H1 (cell line): ENCODE data around the gene PTBP1. TPM values are rescaled to one million over a fixed set of nuclear protein-coding genes. Genes with fewer than 3 reads are reported as not detected.

Experiments
- CTCF ChIA-PET: fragments of 300-600 bp; sonication (Branson Sonifier 250); formaldehyde crosslinking; loops from one replicate; lab custom pipeline; 2021; ENCODE audit not compliant: partially characterized antibody; lab: Charles Lee
- POLR2A ChIA-PET: fragments of 300-600 bp; sonication (Branson Sonifier 250); formaldehyde crosslinking; loops from one replicate; lab custom pipeline; 2021; ENCODE audit warnings: inconsistent platforms; ENCODE audit not compliant: partially characterized antibody; lab: Charles Lee
- DNase-seq, 2 experiments: peaks; one replicate each; pipeline versions ENCODE4 v3.0.0 to v3.0.0-alpha.2; 2010 to 2022; ENCODE audit warnings: low spot score in 2 of 2, low read depth in 1 of 2, mixed read lengths in 1 of 2
- FAIRE-seq: peaks from 2 replicates; lab custom pipeline; 2011; peaks lifted over from hg19 to GRCh38; lab: Jason Lieb, UNC
- H2AFZ ChIP-seq: 2 replicates; pipeline ENCODE4 v1.8.1; 2012; ENCODE audit warnings: low read length, inconsistent platforms
- H2AK5ac ChIP-seq: 2 replicates; pipeline ENCODE4 v1.6.1; 2013; ENCODE audit warnings: low read depth, low read length
- H2BK120ac ChIP-seq: replicated peaks from 2 replicates; pipeline ENCODE3; 2013; ENCODE audit warnings: low read depth, low read length, inconsistent platforms
- H2BK12ac ChIP-seq: 2 replicates; pipeline ENCODE4 v1.6.1; 2013; ENCODE audit warnings: low read depth, low read length
- H2BK15ac ChIP-seq: 2 replicates; pipeline ENCODE4 v1.6.1; 2013; ENCODE audit warnings: low read length
- H2BK20ac ChIP-seq: 2 replicates; pipeline ENCODE4 v1.6.1; 2013; ENCODE audit warnings: low read length
- H2BK5ac ChIP-seq: 2 replicates; pipeline ENCODE4 v1.6.1; 2013; ENCODE audit warnings: low read depth, low read length
- H3K14ac ChIP-seq: 2 replicates; pipeline ENCODE4 v1.6.1; 2013; ENCODE audit warnings: inconsistent platforms; ENCODE audit not compliant: insufficient read length
- H3K18ac ChIP-seq: 2 replicates; pipeline ENCODE4 v1.6.1; 2013; ENCODE audit warnings: low read length; ENCODE audit errors: extremely low read depth
- H3K23ac ChIP-seq: 2 replicates; pipeline ENCODE4 v1.6.1; 2013; ENCODE audit warnings: inconsistent platforms; ENCODE audit not compliant: insufficient read length
- H3K23me2 ChIP-seq: 2 replicates; pipeline ENCODE4 v1.6.1; 2013; ENCODE audit warnings: low read depth, low read length
- H3K27ac ChIP-seq: 2 replicates; pipeline ENCODE4 v1.6.1; 2011; ENCODE audit warnings: low read depth, low read length, inconsistent platforms
- H3K27me3 ChIP-seq, 4 experiments: replicated peaks in 1 of 4; 1 replicate in 1 of 4; 2 replicates in 3 of 4; pipeline versions ENCODE4 v1.6.1 to v1.8.1; 2011 to 2013; ENCODE audit warnings: low read length in 3 of 4, mild to moderate bottlenecking in 3 of 4, inconsistent platforms in 2 of 4, mixed read lengths in 2 of 4, moderate library complexity in 1 of 4; ENCODE audit not compliant: control insufficient read depth in 3 of 4, insufficient read depth in 3 of 4; ENCODE audit errors: extremely low read depth in 1 of 4
- H3K36me3 ChIP-seq, 4 experiments: 2 replicates each; pipeline versions ENCODE4 v1.6.1 to v1.8.1; 2011 to 2013; ENCODE audit warnings: mild to moderate bottlenecking in 4 of 4, low read length in 3 of 4, moderate library complexity in 2 of 4, control low read depth in 1 of 4, inconsistent platforms in 1 of 4; ENCODE audit not compliant: insufficient read depth in 4 of 4, control insufficient read depth in 2 of 4
- H3K4ac ChIP-seq: replicated peaks from 2 replicates; pipeline ENCODE3; 2013; ENCODE audit warnings: low read length, low read depth, mixed read lengths, inconsistent platforms; ENCODE audit not compliant: insufficient read length
- H3K4me1 ChIP-seq, 4 experiments: replicated peaks in 1 of 4; 1 replicate in 1 of 4; 2 replicates in 3 of 4; pipeline versions ENCODE4 v1.6.1 to v1.8.1; 2011 to 2013; ENCODE audit warnings: low read length in 3 of 4, inconsistent platforms in 2 of 4, mixed read lengths in 1 of 4; ENCODE audit not compliant: insufficient read depth in 4 of 4, control insufficient read depth in 3 of 4
- H3K4me2 ChIP-seq, 2 experiments: 2 replicates each; pipeline versions ENCODE4 v1.6.1 to v1.8.1; 2011 to 2013; ENCODE audit warnings: low read depth in 2 of 2, low read length in 2 of 2, control low read depth in 1 of 2, inconsistent platforms in 1 of 2, mild to moderate bottlenecking in 1 of 2; ENCODE audit not compliant: insufficient read depth in 1 of 2
- H3K4me3 ChIP-seq, 4 experiments: fragments of 200-600, 300-600 bp in 1 of 4; sonication (generic), shearing (Covaris generic), sonication (Bioruptor Twin) in 1 of 4; 2 replicates each; pipeline versions ENCODE4 v1.5.1 to v1.8.1; 2011 to 2016; ENCODE audit warnings: low read length in 4 of 4, low read depth in 3 of 4, control low read depth in 2 of 4, inconsistent platforms in 2 of 4, mild to moderate bottlenecking in 2 of 4, mixed read lengths in 1 of 4, moderate library complexity in 1 of 4; ENCODE audit not compliant: insufficient read depth in 2 of 4; ENCODE audit errors: extremely low read depth in 1 of 4
- H3K56ac ChIP-seq: replicated peaks from 2 replicates; pipeline ENCODE3; 2013; ENCODE audit warnings: low read depth, mild to moderate bottlenecking, mixed read lengths, low read length, inconsistent platforms; ENCODE audit not compliant: insufficient read length
- H3K79me1 ChIP-seq: 2 replicates; pipeline ENCODE4 v1.6.1; 2013; ENCODE audit warnings: low read depth, low read length, control low read depth
- H3K79me2 ChIP-seq, 2 experiments: 2 replicates each; pipeline versions ENCODE4 v1.6.1 to v1.8.1; 2012 to 2013; ENCODE audit warnings: low read length in 2 of 2, mild to moderate bottlenecking in 2 of 2, inconsistent platforms in 1 of 2; ENCODE audit not compliant: insufficient read depth in 2 of 2, control insufficient read depth in 1 of 2
- H3K9ac ChIP-seq, 4 experiments: replicated peaks in 1 of 4; 1 replicate in 1 of 4; 2 replicates in 3 of 4; pipeline versions ENCODE4 v1.6.1 to v1.8.1; 2011 to 2013; ENCODE audit warnings: low read depth in 3 of 4, low read length in 3 of 4, control low read depth in 2 of 4, mild to moderate bottlenecking in 2 of 4, moderate library complexity in 2 of 4, inconsistent platforms in 1 of 4; ENCODE audit errors: extremely low read depth in 1 of 4
- H3K9me3 ChIP-seq, 2 experiments: 2 replicates each; pipeline versions ENCODE4 v1.6.1 to v1.8.1; 2012 to 2013; ENCODE audit warnings: mild to moderate bottlenecking in 2 of 2, moderate library complexity in 2 of 2, control low read depth in 1 of 2, inconsistent platforms in 1 of 2, low read depth in 1 of 2, low read length in 1 of 2, mixed read lengths in 1 of 2; ENCODE audit not compliant: insufficient read depth in 2 of 2
- H4K20me1 ChIP-seq, 2 experiments: replicated peaks in 1 of 2; 2 replicates each; pipeline versions ENCODE3 to v1.8.1; 2011 to 2013; ENCODE audit warnings: inconsistent platforms in 2 of 2, low read length in 2 of 2, mild to moderate bottlenecking in 1 of 2; ENCODE audit not compliant: insufficient read depth in 2 of 2, control insufficient read depth in 1 of 2
- H4K5ac ChIP-seq: 2 replicates; pipeline ENCODE4 v1.6.1; 2013; ENCODE audit warnings: low read length, low read depth, mixed read lengths, inconsistent platforms; ENCODE audit not compliant: insufficient read length
- H4K8ac ChIP-seq: 2 replicates; pipeline ENCODE4 v1.8.0; 2013; ENCODE audit warnings: mild to moderate bottlenecking, moderate library complexity, low read length, inconsistent platforms; ENCODE audit not compliant: insufficient read depth; ENCODE audit errors: extremely low read depth
- H4K91ac ChIP-seq: replicated peaks from 2 replicates; pipeline ENCODE3; 2013; ENCODE audit warnings: low read length, mixed read lengths, inconsistent platforms; ENCODE audit not compliant: insufficient read length
- TCF12 ChIP-seq: IDR thresholded peaks from 2 replicates; pipeline ENCODE4 v1.6.1; 2011; ENCODE audit warnings: low read depth, mild to moderate bottlenecking, low read length
- WGBS, 2 experiments: shearing (Covaris generic) in 1 of 2; methylation state at CpG; one replicate each; pipeline versions ENCODE4 v1.1.6 to v1.1.7; 2013 to 2015; ENCODE audit warnings: low lambda C conversion rate in 2 of 2, mixed read lengths in 2 of 2, inconsistent platforms in 1 of 2, low coverage in 1 of 2, missing lambda C conversion rate in 1 of 2; ENCODE audit not compliant: insufficient replicate concordance in 2 of 2, insufficient coverage in 1 of 2, insufficient read length in 1 of 2; ENCODE audit errors: extremely low coverage in 1 of 2, missing lambda C conversion rate in 1 of 2; 5-methylcytosine and 5-hydroxymethylcytosine counted together
- polyA plus RNA-seq, 7 experiments: library from polyadenylated mRNA; depleted of rRNA in 3 of 7; stranded (reverse) in 5 of 7; unstranded in 2 of 7; fragments of >200 nt in 5 of 7; fragments of 200-250 nt in 2 of 7; gene quantifications; 1 replicate in 5 of 7; 2 replicates in 1 of 7; 4 replicates in 1 of 7; pipeline versions ENCODE4 v1.2.1 to v1.2.3, GENCODE V29; 2011 to 2013; ENCODE audit warnings: missing spikeins in 2 of 7, mixed read lengths in 2 of 7
- total RNA-seq: library from RNA; stranded (reverse); fragmentation: NEBNext Ultra II Directional; extraction: Animal tissue kit (Norgen Biotek cat#: 25700); gene quantifications from 2 replicates; pipeline ENCODE4 v1.2.1, GENCODE V29; 2021

PTBP1 gene
- total and polyA plus RNA-seq, 2 of the 8 experiments (the other 6 are each of a cell fraction or from before 2014, with no cell fraction given): 528 to 888 TPM

- Histone ChIP-seq H3K4me2 (no peak overlapping the region), H3K79me2 (no peaks in the 10 kb centered on the region), H3K4ac (no peak overlapping the region), H3K4me3 (no peak overlapping the region), H2BK12ac (peak overlapping the region; percentile 92; the same call in 1 of the 2 replicates), H4K8ac (no peak overlapping the region), H2AFZ (no peak overlapping the region), H3K18ac (peak overlapping the region; percentile 71; the same call in 1 of the 2 replicates), H2BK120ac (no peak overlapping the region), H4K91ac (no peak overlapping the region), H3K14ac (no peak overlapping the region), H3K23ac (no peak overlapping the region), H2BK5ac (peak overlapping the region; percentile 60; the same call in 1 of the 2 replicates), H3K79me1 (no peaks in the 10 kb centered on the region; the same call in 1 of the 2 replicates), H3K56ac (no peak overlapping the region), H2BK20ac (0 out of 2 replicates have a peak overlapping the region, but pooled peaks have one; percentile 40), H3K27ac (no peak overlapping the region; the same call in 1 of the 2 replicates), H2AK5ac (0 out of 2 replicates have a peak overlapping the region, but pooled peaks have one; percentile 53), H3K9ac (no peak overlapping the region), H2BK15ac (no peak overlapping the region), H3K9me3 (no peaks in the 10 kb centered on the region), H3K36me3 (no peaks in the 10 kb centered on the region), H4K20me1 (no peaks in the 10 kb centered on the region), H4K5ac (no peak overlapping the region), H3K23me2 (peaks cover 2% of the 10 kb centered on the region; the same call in 1 of the 2 replicates), H3K27me3 (no peaks in the 10 kb centered on the region), H3K4me1 (peaks cover 0 to 36% (median 17%) of the 10 kb centered on the region in 4 experiments; a peak in 6 of 7 replicates)
- FAIRE-seq (no peak), DNase-seq (no peak)
- POLR2A ChIA-PET: interaction anchor here (1.0 to 6.7 kb wide), 5 partner anchors 8 to 22 kb away, joined by 3 to 85 read pairs (median 10); partner anchors contain the start of gene PTBP1
- 87% methylated on average over 16 of the region's 16 CpGs; no CpG with 5 or more reads in 1 of the 2 experiments for WGBS, 2 experiments
- CTCF ChIA-PET: interaction anchor here (0.9 to 5.2 kb wide), 4 partner anchors 8 to 23 kb away, joined by 3 to 23 read pairs (median 6); no protein-coding TSS in a partner anchor
- no peak for TF ChIP-seq TCF12
These were observed 4.9 kb upstream of the PTBP1 start for GRCh38 chr19:792306-792885.
